Thoracic aorta (tissue), 2 donors: ENCODE data around the gene CELF4. TPM values are rescaled to one million over a fixed set of nuclear protein-coding genes. Genes with fewer than 3 reads are reported as not detected.

ENCODE experiments used
- ATAC-seq: fragments of 150-250 bp; one replicate; pipeline ENCODE4 v1.8.0; 2017; ENCODE audit warnings: low read depth; ENCODE audit not compliant: insufficient number of reproducible peaks, low FRiP score
- DNase-seq: peaks from one replicate; pipeline ENCODE4 v3.0.0-alpha.2; 2020; ENCODE audit warnings: low spot score
- H3K27ac ChIP-seq, 2 donors: fragments of 200-600 bp; sonication (generic); 1 replicate in 1 of 2; 2 replicates in 1 of 2; pipeline ENCODE4 v1.5.1; 2016; ENCODE audit warnings: mild to moderate bottlenecking in 2 of 2, moderate library complexity in 2 of 2
- H3K27me3 ChIP-seq: fragments of 200-600 bp; sonication (generic); replicated peaks from 2 replicates; pipeline ENCODE4 v1.6.0; 2016; ENCODE audit warnings: mild to moderate bottlenecking; ENCODE audit not compliant: insufficient read depth
- H3K36me3 ChIP-seq: fragments of 200-600 bp; sonication (generic); one replicate; pipeline ENCODE4 v1.5.1; 2016
- H3K4me1 ChIP-seq, 2 donors: fragments of 200-600 bp; sonication (generic); 1 replicate in 1 of 2; 2 replicates in 1 of 2; pipeline versions ENCODE4 v1.5.1 to v1.6.0; 2016; ENCODE audit warnings: low read depth in 2 of 2, mild to moderate bottlenecking in 1 of 2; ENCODE audit not compliant: control insufficient read depth in 1 of 2
- H3K4me3 ChIP-seq: fragments of 200-600 bp; sonication (generic); 2 replicates; pipeline ENCODE4 v1.5.1; 2016; ENCODE audit warnings: mild to moderate bottlenecking
- H3K9me3 ChIP-seq: fragments of 200-600 bp; sonication (generic); 2 replicates; pipeline ENCODE4 v1.5.1; 2016
- total RNA-seq, 2 donors: library from RNA; depleted of rRNA; stranded (reverse); fragments of >200 nt; gene quantifications; one replicate each; pipeline versions ENCODE4 v1.1.0 to v1.2.3, GENCODE V29; 2016
- TF ChIP-seq, protein P1 (sequence below): fragments of 200-600 bp; sonication (generic); IDR thresholded peaks from one replicate; pipeline ENCODE4 v1.5.1; 2019; ENCODE audit warnings: antibody characterized with exemption

Gene CELF4
- total RNA-seq, 2 donors from 2014 or later: not detected

DNA sequence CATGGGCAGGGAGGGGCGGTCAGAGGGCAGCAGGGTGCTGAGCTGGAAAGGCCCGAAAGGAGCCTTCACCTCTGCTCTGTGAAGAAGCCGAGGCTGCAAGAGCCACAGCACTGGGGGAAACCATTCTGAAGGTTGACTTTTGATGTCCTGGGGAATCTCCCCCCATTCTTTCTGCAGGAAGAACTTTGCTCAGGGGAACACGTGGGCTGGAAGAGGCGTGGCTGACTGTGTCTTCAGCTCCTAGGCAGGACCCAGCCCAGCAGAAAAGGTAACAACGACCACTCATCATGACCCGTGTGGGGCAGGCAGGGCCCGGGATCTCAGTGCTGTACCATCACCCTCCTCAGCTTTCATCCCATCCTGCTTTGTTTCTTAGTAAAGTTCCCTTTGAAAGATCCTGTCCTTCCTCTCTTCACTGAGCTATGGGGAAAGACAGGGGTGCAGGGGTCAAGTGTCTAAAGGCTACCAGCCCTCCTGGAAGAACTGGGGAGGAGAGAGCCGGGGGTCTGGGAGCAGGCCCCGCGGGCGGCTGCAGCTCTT lies 312.7 kb downstream of the CELF4 start:
- TF ChIP-seq, protein P1, sequence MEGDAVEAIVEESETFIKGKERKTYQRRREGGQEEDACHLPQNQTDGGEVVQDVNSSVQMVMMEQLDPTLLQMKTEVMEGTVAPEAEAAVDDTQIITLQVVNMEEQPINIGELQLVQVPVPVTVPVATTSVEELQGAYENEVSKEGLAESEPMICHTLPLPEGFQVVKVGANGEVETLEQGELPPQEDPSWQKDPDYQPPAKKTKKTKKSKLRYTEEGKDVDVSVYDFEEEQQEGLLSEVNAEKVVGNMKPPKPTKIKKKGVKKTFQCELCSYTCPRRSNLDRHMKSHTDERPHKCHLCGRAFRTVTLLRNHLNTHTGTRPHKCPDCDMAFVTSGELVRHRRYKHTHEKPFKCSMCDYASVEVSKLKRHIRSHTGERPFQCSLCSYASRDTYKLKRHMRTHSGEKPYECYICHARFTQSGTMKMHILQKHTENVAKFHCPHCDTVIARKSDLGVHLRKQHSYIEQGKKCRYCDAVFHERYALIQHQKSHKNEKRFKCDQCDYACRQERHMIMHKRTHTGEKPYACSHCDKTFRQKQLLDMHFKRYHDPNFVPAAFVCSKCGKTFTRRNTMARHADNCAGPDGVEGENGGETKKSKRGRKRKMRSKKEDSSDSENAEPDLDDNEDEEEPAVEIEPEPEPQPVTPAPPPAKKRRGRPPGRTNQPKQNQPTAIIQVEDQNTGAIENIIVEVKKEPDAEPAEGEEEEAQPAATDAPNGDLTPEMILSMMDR: no peak
- Histone ChIP-seq H3K4me3 (no peak overlapping the region), H3K36me3 (no peaks in the 10 kb centered on the region), H3K4me1 (peaks cover 0 to 7% of the 10 kb centered on the region in 2 donors), H3K9me3 (no peaks in the 10 kb centered on the region), H3K27me3 (no peaks in the 10 kb centered on the region), H3K27ac (no peak overlapping the region)
- no peak for ATAC-seq
- DNase-seq: no peak

DNA sequence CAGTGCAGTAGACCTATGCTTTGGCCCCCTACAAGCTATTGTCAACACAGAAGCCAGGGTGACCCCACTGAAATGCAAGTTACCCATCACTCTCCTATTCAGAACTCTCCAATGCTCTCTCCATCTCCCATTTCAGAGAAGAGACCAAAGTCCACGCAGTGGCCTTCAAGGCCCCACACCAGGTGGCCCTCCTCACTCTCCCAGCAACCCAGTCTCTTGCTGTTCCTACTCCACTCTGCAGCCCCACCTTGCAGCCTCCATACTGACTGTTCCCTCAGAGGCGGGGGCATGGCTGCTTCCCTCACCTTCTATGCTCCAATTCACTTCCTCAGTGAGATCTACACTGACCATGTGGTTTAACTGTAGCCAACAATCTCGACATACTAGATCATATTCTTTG lies 313.3 kb downstream of the CELF4 start:
- Histone ChIP-seq H3K36me3 (no peaks in the 10 kb centered on the region), H3K27me3 (no peaks in the 10 kb centered on the region), H3K27ac (no peak overlapping the region), H3K4me1 (peaks cover 0 to 7% of the 10 kb centered on the region in 2 donors), H3K9me3 (no peaks in the 10 kb centered on the region), H3K4me3 (no peak overlapping the region)
- TF ChIP-seq, protein P1: no peak
- no peak for DNase-seq
- ATAC-seq: no peak

DNA sequence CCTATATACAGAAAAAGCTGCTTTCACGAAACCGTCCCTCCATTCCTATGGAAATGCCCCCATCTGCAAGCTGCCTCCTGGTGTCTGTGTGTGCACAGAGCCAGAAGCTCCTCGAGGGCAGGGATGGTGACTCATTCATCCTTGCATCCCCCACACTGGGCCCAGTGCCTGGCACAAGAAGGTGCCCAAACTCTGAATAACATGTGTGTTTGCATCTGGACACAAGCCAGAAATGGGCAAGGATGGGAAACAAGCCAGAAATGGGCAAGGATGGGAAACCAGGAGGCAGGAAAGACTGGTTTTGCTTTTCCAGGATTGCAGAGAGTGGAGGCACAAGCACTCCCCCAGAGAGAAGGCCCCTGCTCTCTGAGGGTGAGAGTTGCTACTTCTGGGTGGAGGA lies 313.9 kb downstream of the CELF4 start:
- Histone ChIP-seq H3K27me3 (no peaks in the 10 kb centered on the region), H3K27ac (no peak overlapping the region), H3K4me3 (no peak overlapping the region), H3K36me3 (no peaks in the 10 kb centered on the region), H3K4me1 (peaks cover 0 to 7% of the 10 kb centered on the region in 2 donors), H3K9me3 (no peaks in the 10 kb centered on the region)
- DNase-seq (no peak), ATAC-seq (no peak)
- TF ChIP-seq, protein P1: no peak

DNA sequence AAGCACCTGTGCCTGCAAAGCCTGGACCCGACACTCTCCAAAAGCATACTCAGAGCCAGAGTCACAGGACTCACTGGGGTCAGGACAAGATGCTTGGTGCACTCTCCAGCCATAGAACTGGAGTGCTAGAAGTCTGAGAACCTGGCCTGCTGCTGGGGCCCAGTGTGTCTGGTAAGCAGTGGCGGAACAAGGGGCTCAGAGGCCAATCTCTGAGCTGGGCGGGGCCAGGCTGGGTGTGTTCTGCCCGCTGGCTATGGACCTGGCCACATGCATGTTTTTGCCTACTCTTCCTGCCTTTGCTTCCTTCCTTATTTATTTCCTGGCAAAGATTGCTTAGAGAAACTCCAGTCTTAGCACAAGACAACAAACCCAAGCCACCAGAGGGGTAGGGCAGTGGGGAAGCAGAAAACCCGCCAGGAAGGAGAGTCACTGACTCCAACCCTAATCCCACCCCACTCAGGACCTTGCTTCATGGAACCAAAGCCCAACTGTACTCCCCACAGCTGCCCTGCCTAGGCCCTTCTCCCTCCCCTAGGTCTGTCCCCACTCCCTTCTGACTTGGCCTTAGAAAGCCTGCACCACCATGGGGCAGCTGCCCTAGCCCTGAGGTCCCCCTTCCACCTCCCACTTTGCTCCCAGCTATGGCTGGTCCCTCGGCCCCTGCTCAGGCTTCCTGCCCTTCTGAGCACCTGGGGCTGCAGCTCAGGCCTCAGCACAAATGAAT lies 315.5 kb downstream of the CELF4 start:
- no peak overlapping the region for H3K4me3 ChIP-seq
- H3K4me1 ChIP-seq: peaks cover 0 to 7% of the 10 kb centered on the region in 2 donors
- H3K36me3 ChIP-seq: no peaks in the 10 kb centered on the region
- TF ChIP-seq, protein P1: no peak
- no peak for ATAC-seq
- H3K9me3 ChIP-seq: no peaks in the 10 kb centered on the region
- no peaks in the 10 kb centered on the region for H3K27me3 ChIP-seq
- no peak for DNase-seq
- no peak overlapping the region for H3K27ac ChIP-seq

DNA sequence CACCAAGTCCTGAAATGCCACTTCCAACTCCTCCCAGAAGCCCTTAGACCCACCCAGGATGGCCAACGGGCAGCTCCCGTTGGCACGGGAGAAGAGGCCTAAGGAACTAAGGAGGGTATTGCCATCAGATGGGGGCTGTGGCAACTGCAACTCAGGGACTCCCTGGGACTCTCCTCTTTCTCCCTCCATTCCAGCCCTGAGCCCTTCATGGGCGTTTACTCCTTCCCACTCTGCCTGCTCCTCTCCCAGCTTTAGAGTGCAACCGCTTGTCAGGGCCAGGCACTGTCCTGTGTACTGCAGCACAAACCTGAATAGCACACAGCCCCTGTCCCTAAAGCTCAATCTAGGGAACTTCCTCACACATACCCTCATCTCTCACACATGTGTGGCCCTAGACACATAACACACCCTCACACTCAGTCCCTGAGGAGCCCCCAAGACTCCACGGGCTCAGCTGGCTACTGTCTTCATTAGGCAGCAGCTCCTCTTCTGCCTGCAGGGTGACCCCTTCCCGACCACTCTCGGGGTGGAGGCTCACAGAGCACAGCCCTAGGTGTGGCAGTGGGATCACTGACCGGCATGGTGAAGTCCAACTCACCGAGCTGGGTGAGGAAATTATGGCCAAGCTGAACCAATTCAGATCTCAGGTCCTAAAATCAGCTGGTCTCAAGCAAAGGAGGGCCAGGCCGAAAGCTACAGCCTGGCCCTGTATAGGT lies 316.3 kb downstream of the CELF4 start:
- TF ChIP-seq, protein P1: no peak
- ATAC-seq: no peak
- H3K4me3 ChIP-seq: no peak overlapping the region
- no peaks in the 10 kb centered on the region for H3K27me3 ChIP-seq
- H3K9me3 ChIP-seq: no peaks in the 10 kb centered on the region
- peaks cover 0 to 4% of the 10 kb centered on the region in 2 donors for H3K4me1 ChIP-seq
- DNase-seq: no peak
- no peaks in the 10 kb centered on the region for H3K36me3 ChIP-seq
- no peak overlapping the region for H3K27ac ChIP-seq
